HL-60/S4 treated with phorbol 12-myristate 13-acetate at 8.2 ng/mL for 4 days and 3 days (cell line): ENCODE data around the gene RBP3.

ENCODE experiments used
- in situ Hi-C: fragments of 300-500 bp; cut with MboI; formaldehyde crosslinking; loops from 2 replicates; pipeline ENCODE4 v1.15.0; 2022; ENCODE audit warnings: low sequenced_read_pairs

RBP3 gene

DNA sequence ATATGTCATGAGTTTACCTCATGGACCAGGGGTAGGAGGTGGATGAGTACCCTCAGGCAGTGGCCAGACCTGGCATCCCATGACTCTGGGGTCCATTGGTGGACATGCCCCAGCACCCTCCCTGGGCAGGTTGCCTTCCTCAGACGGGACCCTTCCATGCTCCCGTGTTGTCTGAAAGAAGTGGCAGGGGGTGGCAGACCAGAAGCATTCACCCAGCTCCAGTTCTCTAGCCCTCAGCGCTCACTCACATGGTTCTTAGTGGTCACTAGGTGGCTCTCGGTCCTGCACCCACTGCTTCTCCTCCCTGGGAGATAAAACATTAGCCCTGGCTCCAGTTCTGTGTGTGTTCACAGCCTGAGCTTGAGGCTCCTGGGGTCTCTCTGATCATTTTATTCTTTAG is 6.0 kb downstream of the RBP3 start:
- in situ Hi-C loops, result no loop called here

GRCh38 chr10:47354900-47355299 is 6.7 kb downstream of the RBP3 start:
- in situ Hi-C loops, result no loop called here

GRCh38 chr10:47356708-47357107 is 8.5 kb downstream of the RBP3 start:
- in situ Hi-C loops, result no loop called here

DNA sequence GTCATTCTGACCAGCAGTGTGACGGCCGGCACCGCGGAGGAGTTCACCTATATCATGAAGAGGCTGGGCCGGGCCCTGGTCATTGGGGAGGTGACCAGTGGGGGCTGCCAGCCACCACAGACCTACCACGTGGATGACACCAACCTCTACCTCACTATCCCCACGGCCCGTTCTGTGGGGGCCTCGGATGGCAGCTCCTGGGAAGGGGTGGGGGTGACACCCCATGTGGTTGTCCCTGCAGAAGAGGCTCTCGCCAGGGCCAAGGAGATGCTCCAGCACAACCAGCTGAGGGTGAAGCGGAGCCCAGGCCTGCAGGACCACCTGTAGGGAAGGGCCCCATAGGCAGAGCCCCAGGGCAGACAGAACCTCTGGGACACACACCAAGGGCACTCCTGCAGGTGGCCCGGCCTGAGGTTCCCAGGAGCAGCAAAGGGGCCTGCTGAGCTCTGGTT is 9.0 kb downstream of the RBP3 start:
- in situ Hi-C loops, result no loop called here

GRCh38 chr10:47357911-47358310 is 9.7 kb downstream of the RBP3 start:
- in situ Hi-C loops, result no loop called here

DNA sequence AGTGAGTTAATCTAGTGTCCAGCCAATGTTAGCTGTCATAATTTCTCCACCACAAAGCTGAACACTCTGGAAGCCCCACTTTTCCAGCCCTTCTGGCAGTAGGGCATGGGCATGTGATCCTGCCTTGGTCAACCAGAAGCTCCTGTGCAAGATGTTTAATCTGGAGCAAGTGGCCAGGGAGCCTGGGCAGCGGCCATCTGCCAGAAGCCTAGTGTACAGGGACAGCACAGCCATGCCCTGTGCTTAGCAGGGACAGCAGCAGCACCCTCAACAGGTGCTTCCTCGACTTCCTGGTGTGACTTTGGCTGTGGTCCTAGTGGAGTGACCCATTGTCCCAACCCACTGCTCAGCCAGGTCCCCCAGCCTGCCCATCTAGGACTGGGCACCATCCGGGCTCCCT is 10.3 kb downstream of the RBP3 start:
- in situ Hi-C loops, result no loop called here

DNA sequence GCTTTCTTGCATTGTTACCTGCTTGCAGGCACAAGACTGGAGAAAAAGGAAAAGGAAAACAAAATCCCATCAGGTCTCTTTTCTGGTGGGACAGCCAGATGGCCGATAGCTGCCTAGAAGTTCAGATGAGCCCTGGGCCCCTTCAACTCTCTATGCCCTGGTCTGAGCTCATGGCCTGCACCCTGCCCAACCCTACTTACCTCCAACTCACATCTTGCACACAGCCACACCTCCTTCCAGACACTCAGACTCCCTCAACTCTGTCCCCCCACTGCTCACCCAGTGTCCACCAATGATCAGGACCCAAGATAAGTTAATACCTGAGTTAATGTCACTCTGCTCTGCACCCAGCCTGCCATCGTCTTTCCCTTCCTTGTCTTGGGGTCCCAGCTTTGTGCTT is 10.9 kb downstream of the RBP3 start:
- in situ Hi-C loops, result no loop called here

GRCh38 chr10:47359626-47360418 is 11.7 kb downstream of the RBP3 start:
- in situ Hi-C loops, result no loop called here

GRCh38 chr10:47360419-47361040 is 12.4 kb downstream of the RBP3 start:
- in situ Hi-C loops, result no loop called here

- in situ Hi-C loops, result no loop called here
These were observed 13.1 kb downstream of the RBP3 start for GRCh38 chr10:47361293-47361692.

DNA sequence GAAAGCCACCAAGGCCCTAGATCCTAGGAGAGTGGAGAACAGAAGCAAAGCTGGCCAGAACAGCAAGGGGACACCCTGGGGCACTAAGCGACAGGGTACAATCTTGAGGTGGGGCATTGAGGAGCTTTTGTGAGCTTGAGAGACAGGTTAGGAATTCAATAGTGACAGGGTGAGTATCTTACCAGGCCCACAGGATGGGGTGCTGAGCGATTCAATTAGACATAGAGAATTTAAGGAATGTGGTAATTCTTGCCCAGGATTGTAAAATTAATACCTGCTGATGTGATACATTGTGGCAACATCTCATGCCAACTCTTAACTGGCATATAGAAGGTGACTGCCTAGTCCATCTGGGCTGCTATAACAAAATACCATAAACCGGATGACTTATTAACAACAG is 14.0 kb downstream of the RBP3 start:
- in situ Hi-C loops, result no loop called here

- in situ Hi-C loops, result no loop called here
These were observed 15.6 kb downstream of the RBP3 start for GRCh38 chr10:47363781-47364180.

DNA sequence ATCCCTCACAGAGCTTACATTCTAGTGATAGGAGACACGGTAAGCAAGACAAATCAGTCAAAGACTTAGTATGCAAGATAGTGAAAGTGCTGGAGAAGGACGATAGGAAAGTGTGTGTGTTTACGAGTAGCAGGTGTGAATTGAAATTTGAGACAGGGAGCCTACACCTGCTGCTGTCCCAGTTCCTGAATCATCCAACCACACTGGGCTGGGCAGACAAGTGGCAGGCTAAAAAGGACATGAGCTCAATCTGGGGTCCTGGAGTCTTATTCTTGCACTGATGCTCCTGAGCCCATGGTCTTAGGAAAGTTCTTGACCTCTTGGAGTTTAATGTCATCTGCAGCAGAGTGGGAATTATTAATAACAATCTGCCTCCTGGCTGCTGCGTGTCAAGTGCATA is 16.2 kb downstream of the RBP3 start:
- in situ Hi-C loops, result no loop called here

DNA sequence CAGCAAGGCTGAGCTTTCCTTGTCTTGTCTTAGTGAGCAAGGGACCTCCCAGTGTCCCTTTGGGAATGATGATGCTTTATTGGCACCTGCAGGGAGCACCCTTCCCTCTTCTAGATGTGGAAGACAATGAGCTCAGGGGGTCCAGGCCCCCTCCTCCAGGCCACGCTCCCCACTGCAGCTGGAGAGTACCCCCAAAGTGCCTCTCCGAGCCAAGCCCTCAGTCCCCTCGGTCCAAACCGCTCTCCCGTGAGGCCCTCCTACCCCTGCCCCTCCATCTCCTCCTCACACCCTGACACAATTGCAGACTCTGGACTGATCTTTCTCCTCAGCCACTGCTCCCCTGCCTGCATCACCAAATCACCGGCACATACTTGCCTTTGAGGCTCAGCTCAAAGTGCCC is 16.7 kb downstream of the RBP3 start:
- in situ Hi-C loops, result no loop called here

DNA sequence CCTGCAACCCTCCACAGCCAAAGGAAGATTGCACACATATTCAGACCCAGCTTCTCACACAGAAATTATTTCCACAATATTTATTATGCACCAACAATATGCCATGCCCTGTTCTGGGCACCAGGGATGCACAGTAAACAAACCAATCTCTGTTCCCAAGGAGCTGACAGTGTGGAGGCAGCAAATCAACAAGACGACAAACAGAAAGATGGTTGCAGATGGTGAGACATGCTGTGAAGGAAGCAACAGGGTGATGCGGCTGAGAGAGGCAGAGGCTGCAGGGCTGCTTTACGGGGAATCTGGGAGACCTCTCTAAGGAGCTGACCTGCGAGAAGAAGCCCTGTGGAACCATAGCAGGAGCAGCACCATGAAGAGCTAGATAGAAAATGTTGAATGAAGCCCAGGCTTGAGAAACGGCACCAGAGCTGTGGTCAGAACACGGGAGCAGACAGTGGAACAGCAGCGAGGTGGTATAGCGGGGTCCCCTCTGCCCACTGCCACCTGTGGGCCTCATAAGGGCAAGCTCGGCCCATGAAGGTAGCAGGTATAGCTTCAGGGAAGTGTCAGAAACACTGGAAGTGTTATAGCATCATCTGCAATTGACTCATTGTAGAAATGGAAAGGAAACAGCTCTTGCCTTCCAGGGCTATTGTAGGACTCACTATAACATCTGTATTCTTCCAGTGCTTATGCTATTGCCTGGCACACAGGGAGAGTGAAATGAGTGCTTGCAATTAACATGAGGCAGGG is 17.4 kb downstream of the RBP3 start:
- in situ Hi-C loops, result no loop called here

- in situ Hi-C loops, result no loop called here
These were observed 18.0 kb downstream of the RBP3 start for GRCh38 chr10:47366181-47366631.

DNA sequence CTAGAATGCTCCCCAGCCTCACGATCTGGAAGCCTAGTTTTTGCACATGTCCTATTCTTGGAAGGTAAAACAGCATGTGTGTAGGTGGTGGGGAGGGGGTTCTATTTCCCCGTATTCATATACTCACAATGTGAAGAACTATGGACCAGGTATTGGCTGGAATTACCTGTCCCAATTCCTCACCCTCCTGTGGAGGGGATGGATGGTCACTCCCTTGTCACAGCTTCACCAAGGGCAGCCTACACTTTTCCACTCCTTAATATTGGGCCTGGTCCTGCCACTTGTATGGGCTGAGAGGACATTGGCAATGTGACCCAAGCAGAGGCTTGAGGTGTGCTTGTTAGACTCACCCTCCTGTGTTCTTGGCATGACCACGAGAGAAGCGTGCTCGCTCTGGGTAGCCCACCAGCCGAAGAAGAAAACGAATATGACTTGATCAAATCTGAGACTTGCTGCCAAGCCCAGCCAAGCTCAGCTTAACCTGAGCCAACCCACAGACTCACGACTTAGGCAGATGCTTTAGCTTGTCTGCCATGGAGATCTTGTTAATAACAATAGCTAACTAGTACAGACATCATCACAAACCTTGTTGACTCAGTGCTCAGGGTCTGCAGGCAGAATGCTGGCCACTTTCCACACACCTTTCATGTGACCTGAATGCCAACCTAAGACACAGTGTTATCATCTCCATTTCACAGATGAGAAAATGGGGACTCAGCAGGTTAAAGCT is 18.7 kb downstream of the RBP3 start:
- in situ Hi-C loops, result no loop called here

- in situ Hi-C loops, result no loop called here
These were observed 19.5 kb downstream of the RBP3 start for GRCh38 chr10:47367646-47368045.

DNA sequence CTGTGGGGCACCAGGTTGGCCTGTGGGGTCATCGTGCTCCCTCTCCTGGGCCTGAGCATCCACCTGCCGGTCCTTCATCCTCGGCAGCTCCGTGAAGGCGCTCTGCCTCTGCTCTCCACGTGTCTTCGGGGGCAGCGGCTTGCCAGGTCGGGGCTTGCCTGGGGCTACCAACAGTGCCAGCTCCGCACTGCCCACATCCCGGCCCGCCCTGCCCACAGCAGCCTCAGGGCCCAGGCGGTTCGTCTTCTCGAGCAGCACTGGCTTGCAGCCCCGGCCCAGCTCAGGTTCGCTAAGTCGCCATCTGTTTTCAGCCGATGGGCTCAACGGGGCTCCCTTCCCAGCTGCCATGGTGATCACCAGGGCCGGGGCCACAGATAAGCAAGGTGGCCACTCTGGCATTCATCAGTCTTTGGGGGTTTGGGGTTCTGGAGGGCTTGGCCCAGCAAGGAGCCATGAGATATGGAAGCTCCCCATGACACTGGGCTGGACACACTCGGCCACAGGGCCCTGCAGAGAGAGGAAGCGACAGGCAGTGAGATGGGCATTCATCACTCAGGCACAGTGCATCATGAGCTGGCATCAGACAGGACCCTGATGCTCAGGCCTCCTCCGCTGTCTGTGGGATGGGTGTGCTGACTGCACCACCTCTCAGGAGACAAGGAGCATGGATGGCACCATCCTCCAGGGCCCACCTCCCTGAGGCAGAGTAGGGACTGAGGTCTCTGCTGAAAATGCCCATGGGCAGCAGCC is 20.4 kb downstream of the RBP3 start:
- in situ Hi-C loops, result no loop called here

DNA sequence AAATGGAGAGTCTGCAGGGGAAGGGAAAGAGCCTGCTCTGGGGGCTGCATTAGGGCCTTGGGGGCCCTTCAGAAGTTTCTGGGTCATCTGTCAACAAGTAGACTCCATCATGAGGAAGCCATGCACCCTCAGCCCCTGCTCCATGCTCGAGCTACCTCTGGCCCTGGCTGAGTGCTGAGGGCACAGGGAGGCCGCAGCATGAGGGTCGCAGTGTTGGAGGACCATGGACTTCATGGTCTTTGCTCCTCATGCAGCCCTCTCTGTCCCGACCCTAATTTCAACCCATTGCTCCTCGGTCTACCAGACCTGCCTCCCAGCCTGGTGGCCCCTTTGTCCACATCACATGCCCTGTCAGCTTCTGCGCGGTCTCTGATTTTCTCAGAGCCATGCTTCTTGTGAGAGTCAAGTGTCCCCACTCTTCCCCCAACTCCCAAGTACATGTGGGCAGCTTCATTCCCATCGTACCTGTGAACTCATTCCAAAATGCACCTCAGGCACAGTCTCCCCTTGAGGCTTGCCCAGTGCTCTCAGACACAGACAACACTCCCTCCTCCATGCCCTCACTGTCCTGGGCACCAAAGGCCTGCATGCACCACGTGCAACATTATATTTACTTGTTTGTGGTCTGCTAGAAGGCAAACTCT is 21.2 kb downstream of the RBP3 start:
- in situ Hi-C loops, result no loop called here
